ENCODE results near the gene GPR157. TPM values are rescaled to one million over a fixed set of nuclear protein-coding genes. Genes with fewer than 3 reads are reported as not detected.

Gene GPR157
- total RNA-seq, 1 donor from 2014 or later: 7.1 TPM

- H3K27ac ChIP-seq: no peak overlapping the region
- H3K27me3 ChIP-seq: no peaks in the 10 kb centered on the region
- no peak for DNase-seq (ENCODE audit: low spot score in 2 of 2)
- no peaks in the 10 kb centered on the region for H3K9me3 ChIP-seq
- H3K4me1 ChIP-seq: no peaks in the 10 kb centered on the region
- TF ChIP-seq, protein P1, sequence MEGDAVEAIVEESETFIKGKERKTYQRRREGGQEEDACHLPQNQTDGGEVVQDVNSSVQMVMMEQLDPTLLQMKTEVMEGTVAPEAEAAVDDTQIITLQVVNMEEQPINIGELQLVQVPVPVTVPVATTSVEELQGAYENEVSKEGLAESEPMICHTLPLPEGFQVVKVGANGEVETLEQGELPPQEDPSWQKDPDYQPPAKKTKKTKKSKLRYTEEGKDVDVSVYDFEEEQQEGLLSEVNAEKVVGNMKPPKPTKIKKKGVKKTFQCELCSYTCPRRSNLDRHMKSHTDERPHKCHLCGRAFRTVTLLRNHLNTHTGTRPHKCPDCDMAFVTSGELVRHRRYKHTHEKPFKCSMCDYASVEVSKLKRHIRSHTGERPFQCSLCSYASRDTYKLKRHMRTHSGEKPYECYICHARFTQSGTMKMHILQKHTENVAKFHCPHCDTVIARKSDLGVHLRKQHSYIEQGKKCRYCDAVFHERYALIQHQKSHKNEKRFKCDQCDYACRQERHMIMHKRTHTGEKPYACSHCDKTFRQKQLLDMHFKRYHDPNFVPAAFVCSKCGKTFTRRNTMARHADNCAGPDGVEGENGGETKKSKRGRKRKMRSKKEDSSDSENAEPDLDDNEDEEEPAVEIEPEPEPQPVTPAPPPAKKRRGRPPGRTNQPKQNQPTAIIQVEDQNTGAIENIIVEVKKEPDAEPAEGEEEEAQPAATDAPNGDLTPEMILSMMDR (IDR thresholded peaks at IDR 0.05): no peak
- H3K4me3 ChIP-seq: no peak overlapping the region
- H3K36me3 ChIP-seq: no peaks in the 10 kb centered on the region
- intact Hi-C loops (cut with DNase I): loop anchor here (10.0 kb wide), 1 partner anchor 375 kb away; no protein-coding TSS in a partner anchor
Observed at GRCh38 chr1:9119745-9120144, 9.2 kb downstream of the GPR157 start.

- H3K4me3 ChIP-seq: no peak overlapping the region
- TF ChIP-seq, protein P1 (IDR thresholded peaks at IDR 0.05): no peak
- no peaks in the 10 kb centered on the region for H3K4me1 ChIP-seq
- no peaks in the 10 kb centered on the region for H3K36me3 ChIP-seq
- no peak for DNase-seq (ENCODE audit: low spot score in 2 of 2)
- no peak overlapping the region for H3K27ac ChIP-seq
- no peaks in the 10 kb centered on the region for H3K9me3 ChIP-seq
- intact Hi-C loops (cut with DNase I): loop anchor here (10.0 kb wide), 1 partner anchor 377 kb away; no protein-coding TSS in a partner anchor
- no peaks in the 10 kb centered on the region for H3K27me3 ChIP-seq
Observed at GRCh38 chr1:9118186-9118585, 10.7 kb downstream of the GPR157 start.

DNA sequence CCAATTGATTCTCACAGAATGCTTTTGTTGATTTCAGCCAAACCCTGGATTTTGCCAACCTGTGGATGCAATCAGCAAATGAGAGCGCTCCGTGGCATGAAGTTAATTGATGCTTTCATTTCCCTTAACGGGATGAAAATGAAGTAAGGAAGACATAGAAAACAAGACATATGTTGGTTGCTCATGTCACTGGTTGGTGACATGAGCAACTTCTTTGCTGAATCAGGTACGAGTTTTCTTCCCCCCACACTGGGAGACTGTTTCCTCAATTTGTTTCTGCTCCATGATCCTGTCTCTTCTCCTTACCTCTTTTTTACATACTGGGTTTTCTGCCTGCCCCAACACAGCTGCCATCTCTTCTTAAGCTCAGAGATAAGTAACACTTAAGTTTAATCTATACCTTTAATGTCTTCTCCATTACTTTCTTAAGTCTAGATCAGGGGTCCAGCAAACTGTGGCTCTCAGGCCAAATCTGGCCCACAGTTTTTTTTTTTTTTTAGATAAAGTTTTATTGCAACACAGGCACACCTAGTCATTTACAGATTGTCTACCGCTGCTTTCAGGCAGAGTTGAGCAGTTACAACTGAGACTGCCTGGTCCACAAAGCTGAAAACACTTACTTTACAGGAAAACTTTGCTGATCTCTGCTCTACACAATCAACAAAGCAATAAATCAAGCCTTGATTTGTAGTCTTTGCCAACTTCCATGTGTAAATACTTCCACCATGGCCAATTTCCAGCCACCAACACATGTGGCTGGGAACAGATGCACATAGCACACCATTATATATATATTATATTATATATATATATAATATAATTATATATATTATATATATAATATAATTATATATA is 13.3 kb downstream of the GPR157 start:
- Histone ChIP-seq H3K27me3 (no peaks in the 10 kb centered on the region), H3K27ac (no peak overlapping the region), H3K9me3 (no peaks in the 10 kb centered on the region), H3K4me3 (no peak overlapping the region), H3K4me1 (peaks cover 0 to 5% of the 10 kb centered on the region in 2 donors), H3K36me3 (no peaks in the 10 kb centered on the region)
- intact Hi-C loops (cut with DNase I): loop anchor here (10.0 kb wide), 1 partner anchor 379 kb away; no protein-coding TSS in a partner anchor
- DNase-seq (ENCODE audit: low spot score in 2 of 2): no peak
- TF ChIP-seq, protein P1 (IDR thresholded peaks at IDR 0.05): no peak

DNA sequence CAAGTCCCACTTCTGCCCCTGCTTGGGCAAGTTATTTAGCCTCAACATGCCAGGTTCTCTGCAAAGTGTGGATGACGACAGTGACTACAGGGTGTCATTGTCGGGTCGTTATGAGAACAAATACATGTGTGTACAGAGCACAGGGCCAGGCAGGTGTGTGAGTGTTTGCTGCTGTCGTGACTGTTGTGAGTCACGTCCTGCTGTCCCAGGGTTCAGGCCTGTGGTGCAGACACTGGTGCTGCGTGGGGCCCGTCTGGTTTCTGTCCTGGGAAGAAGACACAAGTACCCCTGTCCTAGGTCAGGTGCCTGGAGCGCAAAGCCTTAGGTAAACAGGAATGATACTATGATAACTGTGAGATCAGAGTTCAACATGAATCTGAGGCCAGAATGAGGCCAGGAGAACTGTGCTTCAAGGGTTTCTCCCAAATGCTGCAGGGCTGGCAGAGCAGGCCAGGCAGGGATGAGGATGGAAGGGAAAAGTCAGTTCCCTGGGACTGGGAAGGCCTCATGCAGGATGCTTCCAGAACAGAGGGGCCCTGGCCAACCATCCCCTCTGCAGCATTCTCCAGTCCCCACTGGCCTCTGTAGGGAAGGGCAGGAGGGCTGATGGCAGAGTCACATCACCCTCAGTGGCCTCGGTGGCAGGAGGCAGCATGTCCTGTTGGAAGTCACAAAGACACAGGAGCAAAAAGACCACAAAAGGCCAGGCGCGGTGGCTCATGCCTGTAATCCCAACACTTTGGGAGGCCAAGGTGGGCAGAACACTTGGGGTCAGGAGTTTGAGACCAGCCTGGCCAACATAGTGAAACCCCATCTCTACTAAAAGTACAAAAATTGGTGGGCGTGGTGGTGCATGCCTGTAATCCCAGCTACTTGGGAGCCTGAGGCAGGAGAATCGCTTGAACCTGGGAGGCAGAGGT is 15.7 kb downstream of the GPR157 start:
- Histone ChIP-seq H3K36me3 (peaks cover under 1 to 3% of the 10 kb centered on the region in 2 donors), H3K9me3 (no peaks in the 10 kb centered on the region), H3K27ac (no peak overlapping the region), H3K4me3 (no peak overlapping the region), H3K27me3 (no peaks in the 10 kb centered on the region), H3K4me1 (peaks cover 0 to 6% of the 10 kb centered on the region in 2 donors)
- TF ChIP-seq, protein P1 (IDR thresholded peaks at IDR 0.05): no peak
- intact Hi-C loops (cut with DNase I): loop anchor here (10.0 kb wide), 1 partner anchor 382 kb away; no protein-coding TSS in a partner anchor
- no peak for DNase-seq (ENCODE audit: low spot score in 2 of 2)

GRCh38 chr1:9111957-9112356 is 16.9 kb downstream of the GPR157 start:
- Histone ChIP-seq H3K9me3 (no peaks in the 10 kb centered on the region), H3K27ac (no peak overlapping the region), H3K27me3 (no peaks in the 10 kb centered on the region), H3K4me3 (no peak overlapping the region), H3K36me3 (peaks cover 3 to 4% of the 10 kb centered on the region in 2 donors), H3K4me1 (peaks cover 0 to 6% of the 10 kb centered on the region in 2 donors)
- intact Hi-C loops (cut with DNase I): loop anchor here (1.0 to 10.0 kb wide), 3 partner anchors 70 to 383 kb away; no protein-coding TSS in a partner anchor
- DNase-seq (ENCODE audit: low spot score in 2 of 2): no peak
- TF ChIP-seq, protein P1 (IDR thresholded peaks at IDR 0.05): no peak

All from ascending aorta (tissue), 2 donors.